CD14-positive monocyte (primary cell): Measurements from ENCODE around the gene PLEKHA7. TPM values are rescaled to one million over a fixed set of nuclear protein-coding genes. Genes with fewer than 3 reads are reported as not detected.
"Not testable (repeated sequence)": the region's sequence is repeated elsewhere in the genome, so short reads cannot be mapped to it uniquely, and the experiment has no call there.

ENCODE experiments used
- DNase-seq, 3 donors: peaks; one replicate each; pipeline ENCODE4 v3.0.0-alpha.2; 2011 to 2022
- H2AFZ ChIP-seq: 2 replicates; pipeline ENCODE4 v1.6.0; 2012; ENCODE audit warnings: mild to moderate bottlenecking, low read depth, low read length, inconsistent platforms; ENCODE audit not compliant: insufficient read depth, poor library complexity, severe bottlenecking
- H3K27ac ChIP-seq, 2 donors: 1 replicate in 1 of 2; 2 replicates in 1 of 2; pipeline ENCODE4 v1.5.1; 2012 to 2013; ENCODE audit warnings: low read length in 2 of 2, control low read depth in 1 of 2, inconsistent platforms in 1 of 2, low read depth in 1 of 2, mild to moderate bottlenecking in 1 of 2
- H3K27me3 ChIP-seq, 2 donors: one replicate each; pipeline versions ENCODE4 v1.6.0 to v1.6.1; 2011 to 2013; ENCODE audit warnings: low read length in 2 of 2; ENCODE audit not compliant: control insufficient read depth in 2 of 2, insufficient read depth in 2 of 2
- H3K36me3 ChIP-seq, 2 donors: replicated peaks in 1 of 2; 1 replicate in 1 of 2; 2 replicates in 1 of 2; pipeline versions ENCODE4 v1.5.1 to v1.6.1; 2012 to 2013; ENCODE audit warnings: low read length in 2 of 2, control low read depth in 1 of 2, inconsistent platforms in 1 of 2, mild to moderate bottlenecking in 1 of 2; ENCODE audit not compliant: insufficient read depth in 2 of 2, control insufficient read depth in 1 of 2
- H3K4me1 ChIP-seq, 2 donors: 1 replicate in 1 of 2; 2 replicates in 1 of 2; pipeline versions ENCODE4 v1.5.1 to v1.6.1; 2012 to 2013; ENCODE audit warnings: low read length in 2 of 2, control low read depth in 1 of 2, inconsistent platforms in 1 of 2, mild to moderate bottlenecking in 1 of 2, moderate library complexity in 1 of 2; ENCODE audit not compliant: insufficient read depth in 2 of 2, control insufficient read depth in 1 of 2
- H3K4me2 ChIP-seq: replicated peaks from 2 replicates; pipeline ENCODE3; 2012; ENCODE audit warnings: low read length, moderate library complexity, mild to moderate bottlenecking; ENCODE audit not compliant: poor library complexity, severe bottlenecking; ENCODE audit errors: extremely low read depth
- H3K4me3 ChIP-seq, 3 experiments: fragments of 200-600 bp in 1 of 3; sonication (generic) in 1 of 3; replicated peaks in 1 of 3; 1 replicate in 2 of 3; 2 replicates in 1 of 3; pipeline ENCODE4 v1.5.1; 2011 to 2013; ENCODE audit warnings: low read length in 3 of 3, mild to moderate bottlenecking in 3 of 3, control low read depth in 2 of 3, low read depth in 2 of 3, inconsistent platforms in 1 of 3, moderate library complexity in 1 of 3
- H3K79me2 ChIP-seq: 2 replicates; pipeline ENCODE4 v1.6.0; 2012; ENCODE audit warnings: mild to moderate bottlenecking, control low read depth, inconsistent platforms, low read length, moderate library complexity; ENCODE audit not compliant: insufficient read depth
- H3K9ac ChIP-seq: 2 replicates; pipeline ENCODE4 v1.6.0; 2017; ENCODE audit warnings: low read length, mild to moderate bottlenecking; ENCODE audit not compliant: insufficient read depth, poor library complexity, severe bottlenecking
- H3K9me3 ChIP-seq, 2 donors: replicated peaks in 1 of 2; 1 replicate in 1 of 2; 2 replicates in 1 of 2; pipeline versions ENCODE4 v1.5.1 to v1.6.1; 2012 to 2013; ENCODE audit warnings: low read length in 2 of 2, control low read depth in 1 of 2; ENCODE audit not compliant: control insufficient read depth in 1 of 2, insufficient read depth in 1 of 2
- H4K20me1 ChIP-seq: 2 replicates; pipeline ENCODE4 v1.6.0; 2012; ENCODE audit warnings: mild to moderate bottlenecking, low read length, control low read depth, moderate library complexity; ENCODE audit not compliant: insufficient read depth
- H3K27ac Mint-ChIP-seq, 7 donors: one replicate each; pipeline ENCODE4 v1.8.0; 2020; ENCODE audit warnings: mild to moderate bottlenecking in 7 of 7, mixed read lengths in 7 of 7, moderate library complexity in 6 of 7, inconsistent platforms in 2 of 7
- H3K27me3 Mint-ChIP-seq, 3 donors: one replicate each; pipeline ENCODE4 v1.8.0; 2021 to 2022; ENCODE audit warnings: low read depth in 3 of 3, mild to moderate bottlenecking in 3 of 3, mixed read lengths in 3 of 3, moderate library complexity in 3 of 3, inconsistent platforms in 1 of 3
- H3K36me3 Mint-ChIP-seq, 2 donors: one replicate each; pipeline ENCODE4 v1.8.0; 2020; ENCODE audit warnings: mixed read lengths in 2 of 2, inconsistent platforms in 1 of 2, mild to moderate bottlenecking in 1 of 2
- H3K4me1 Mint-ChIP-seq: one replicate; pipeline ENCODE4 v1.8.0; 2020; ENCODE audit warnings: mild to moderate bottlenecking, mixed read lengths
- H3K4me3 Mint-ChIP-seq, 2 donors: one replicate each; pipeline ENCODE4 v1.8.0; 2020; ENCODE audit warnings: mild to moderate bottlenecking in 2 of 2, mixed read lengths in 2 of 2, moderate library complexity in 1 of 2
- H3K9me3 Mint-ChIP-seq, 7 donors: one replicate each; pipeline ENCODE4 v1.8.0; 2020 to 2022; ENCODE audit warnings: mixed read lengths in 7 of 7, mild to moderate bottlenecking in 6 of 7, moderate library complexity in 6 of 7, inconsistent platforms in 2 of 7
- WGBS: methylation state at CpG from one replicate; pipeline ENCODE4 v1.1.5; 2013; ENCODE audit warnings: missing lambda C conversion rate; ENCODE audit not compliant: insufficient coverage; 5-methylcytosine and 5-hydroxymethylcytosine counted together
- intact Hi-C, 2 donors: fragments of 100-400 bp; cut with micrococcal nuclease; formaldehyde crosslinking; loops; one replicate each; pipeline versions ENCODE4 v1.15.0 to v1.15.1; 2023
- polyA plus RNA-seq, 3 donors: library from polyadenylated mRNA; depleted of rRNA in 1 of 3; unstranded in 2 of 3; stranded (reverse) in 1 of 3; fragments of 300-500 nt in 2 of 3; fragments of >200 nt in 1 of 3; fragmentation: Illumina TruSeq in 2 of 3; gene quantifications; 1 replicate in 2 of 3; 2 replicates in 1 of 3; pipeline ENCODE4 v1.2.3, GENCODE V29; 2012 to 2021
- TF ChIP-seq, protein P1 (sequence below): fragments of 200-600 bp; IDR thresholded peaks from one replicate; pipeline ENCODE4 v1.8.0; 2022; ENCODE audit warnings: antibody characterized with exemption, mild to moderate bottlenecking

PLEKHA7 gene
- polyA plus RNA-seq, 3 donors = 0.05 to 0.92 (median 0.22) TPM

DNA sequence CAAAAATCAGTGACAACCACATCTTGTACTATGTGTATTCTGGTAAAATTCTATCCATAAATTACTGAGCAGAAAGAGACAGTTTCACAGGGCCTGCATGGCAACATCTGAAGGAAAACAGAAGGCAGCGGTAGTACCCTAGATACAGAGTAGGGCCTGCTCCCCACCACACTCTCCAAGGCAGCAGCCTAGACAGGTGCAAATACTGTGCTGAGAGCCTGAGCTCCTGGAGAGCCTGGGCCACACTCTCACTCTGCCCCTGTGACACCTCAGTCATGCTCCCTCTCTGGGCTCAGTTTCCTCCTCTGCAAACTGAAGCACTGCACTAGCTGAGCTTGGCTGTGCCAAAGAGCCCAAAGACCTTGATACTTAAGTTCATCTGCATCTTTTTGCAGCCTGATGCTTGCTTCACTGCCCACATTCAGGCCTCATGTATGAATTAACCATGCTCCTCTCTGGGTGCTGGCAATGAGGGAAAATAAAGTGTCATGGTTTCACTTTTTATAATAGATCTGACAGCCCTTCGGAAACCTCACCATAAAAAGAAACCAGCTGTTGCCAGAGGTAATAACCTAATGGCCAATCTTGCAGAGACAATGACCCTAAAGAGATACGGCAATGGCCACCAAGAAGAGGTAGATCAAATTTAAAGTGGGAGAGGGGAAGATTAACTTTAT lies 104.7 kb downstream of the PLEKHA7 start:
- Histone ChIP-seq H3K4me1 (no peaks in the 10 kb centered on the region), H3K27me3 (no peaks in the 10 kb centered on the region), H3K4me3 (no peak overlapping the region), H3K9ac (no peak overlapping the region), H3K9me3 (no peaks in the 10 kb centered on the region), H3K36me3 (no peaks in the 10 kb centered on the region), H4K20me1 (no peaks in the 10 kb centered on the region), H3K79me2 (no peaks in the 10 kb centered on the region), H2AFZ (no peak overlapping the region), H3K4me2 (no peak overlapping the region), H3K27ac (no peak overlapping the region)
- TF ChIP-seq, protein P1, sequence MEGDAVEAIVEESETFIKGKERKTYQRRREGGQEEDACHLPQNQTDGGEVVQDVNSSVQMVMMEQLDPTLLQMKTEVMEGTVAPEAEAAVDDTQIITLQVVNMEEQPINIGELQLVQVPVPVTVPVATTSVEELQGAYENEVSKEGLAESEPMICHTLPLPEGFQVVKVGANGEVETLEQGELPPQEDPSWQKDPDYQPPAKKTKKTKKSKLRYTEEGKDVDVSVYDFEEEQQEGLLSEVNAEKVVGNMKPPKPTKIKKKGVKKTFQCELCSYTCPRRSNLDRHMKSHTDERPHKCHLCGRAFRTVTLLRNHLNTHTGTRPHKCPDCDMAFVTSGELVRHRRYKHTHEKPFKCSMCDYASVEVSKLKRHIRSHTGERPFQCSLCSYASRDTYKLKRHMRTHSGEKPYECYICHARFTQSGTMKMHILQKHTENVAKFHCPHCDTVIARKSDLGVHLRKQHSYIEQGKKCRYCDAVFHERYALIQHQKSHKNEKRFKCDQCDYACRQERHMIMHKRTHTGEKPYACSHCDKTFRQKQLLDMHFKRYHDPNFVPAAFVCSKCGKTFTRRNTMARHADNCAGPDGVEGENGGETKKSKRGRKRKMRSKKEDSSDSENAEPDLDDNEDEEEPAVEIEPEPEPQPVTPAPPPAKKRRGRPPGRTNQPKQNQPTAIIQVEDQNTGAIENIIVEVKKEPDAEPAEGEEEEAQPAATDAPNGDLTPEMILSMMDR = no peak
- H3K36me3 Mint-ChIP-seq = no peaks in the 10 kb centered on the region
- H3K9me3 Mint-ChIP-seq = peaks cover 0 to 3% (median 0%) of the 10 kb centered on the region in 7 donors
- H3K4me3 Mint-ChIP-seq = no peak overlapping the region
- intact Hi-C loops = no loop called here
- peaks cover 0 to 3% (median 3%) of the 10 kb centered on the region in 3 donors for H3K27me3 Mint-ChIP-seq
- DNase-seq = no peak
- H3K27ac Mint-ChIP-seq = no peak overlapping the region
- WGBS = 100% methylated on average over 2 of the region's 3 CpGs
- no peaks in the 10 kb centered on the region for H3K4me1 Mint-ChIP-seq

DNA sequence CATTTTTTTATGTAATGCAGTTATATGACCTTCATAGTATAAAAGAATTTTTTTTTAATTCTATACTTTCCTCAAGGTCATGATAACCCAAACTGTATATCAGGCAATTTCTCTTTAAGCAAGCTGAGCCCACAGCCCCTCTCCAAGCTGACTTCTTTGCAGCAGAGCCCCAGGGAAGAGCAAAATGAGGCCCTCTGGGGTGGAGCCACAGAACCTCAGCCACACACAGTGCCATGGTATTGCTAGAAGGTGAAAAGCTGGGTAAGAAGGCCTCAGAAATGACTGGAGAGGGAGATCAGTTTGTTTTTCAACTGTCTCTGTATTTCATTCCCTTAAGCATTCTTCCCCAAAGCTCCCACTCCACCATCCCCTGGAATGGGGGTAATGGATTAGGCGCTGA lies 108.8 kb downstream of the PLEKHA7 start:
- no peaks in the 10 kb centered on the region for H3K4me1 ChIP-seq
- DNase-seq = no peak
- no peaks in the 10 kb centered on the region for H3K36me3 ChIP-seq
- peaks cover 0 to 3% (median 0%) of the 10 kb centered on the region in 7 donors for H3K9me3 Mint-ChIP-seq
- peaks cover 10% of the 10 kb centered on the region for H3K4me1 Mint-ChIP-seq
- H3K4me2 ChIP-seq = no peak overlapping the region
- WGBS = no CpG with 5 or more reads among the region's 1 CpG
- H3K4me3 Mint-ChIP-seq = no peak overlapping the region
- H3K79me2 ChIP-seq = no peaks in the 10 kb centered on the region
- no peak overlapping the region for H3K27ac Mint-ChIP-seq
- TF ChIP-seq, protein P1 = no peak
- H3K9me3 ChIP-seq = no peaks in the 10 kb centered on the region
- no peak overlapping the region for H2AFZ ChIP-seq
- no peak overlapping the region for H3K27ac ChIP-seq
- no peaks in the 10 kb centered on the region for H4K20me1 ChIP-seq
- no peaks in the 10 kb centered on the region for H3K27me3 Mint-ChIP-seq
- H3K27me3 ChIP-seq = no peaks in the 10 kb centered on the region
- H3K4me3 ChIP-seq = no peak overlapping the region
- no peaks in the 10 kb centered on the region for H3K36me3 Mint-ChIP-seq
- intact Hi-C loops = no loop called here
- H3K9ac ChIP-seq = no peak overlapping the region

DNA sequence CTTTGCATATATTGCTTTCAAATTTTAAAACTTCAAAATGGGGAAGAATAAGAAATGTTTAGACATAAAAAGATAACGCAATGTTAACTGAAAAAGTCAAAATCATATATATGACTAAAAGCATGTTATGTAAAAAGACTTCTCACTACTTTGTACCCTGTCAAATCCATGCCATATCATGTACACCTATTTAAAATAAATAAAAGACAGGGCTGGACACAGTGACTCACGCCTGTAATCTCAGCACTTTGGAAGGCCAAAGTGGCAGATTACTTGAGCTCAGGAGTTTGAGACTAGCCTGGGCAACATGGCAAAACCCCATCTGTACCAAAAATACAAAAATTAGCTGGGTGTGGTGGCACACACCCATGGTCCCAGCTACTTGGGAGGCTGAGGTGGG lies 109.5 kb downstream of the PLEKHA7 start:
- H3K36me3 Mint-ChIP-seq, H3K9me3 Mint-ChIP-seq, H3K27ac Mint-ChIP-seq, H4K20me1 ChIP-seq, H3K36me3 ChIP-seq, intact Hi-C loops, H3K4me3 Mint-ChIP-seq, H2AFZ ChIP-seq, H3K79me2 ChIP-seq, H3K27me3 Mint-ChIP-seq, H3K4me2 ChIP-seq, H3K27me3 ChIP-seq, H3K27ac ChIP-seq, H3K9ac ChIP-seq, H3K4me1 ChIP-seq, H3K9me3 ChIP-seq, H3K4me3 ChIP-seq, DNase-seq: not testable (repeated sequence)
- H3K4me1 Mint-ChIP-seq = peaks cover 10% of the 10 kb centered on the region
- no CpG with 5 or more reads among the region's 2 CpGs for WGBS
